Fibroblast of the conjunctiva (primary cell): ENCODE data around the gene SH2D3A.
A peak's percentile ranks its signal among the peaks of the same experiment; 100 is the strongest.

Source experiments
- DNase-seq: peaks from one replicate; pipeline ENCODE4 v3.0.0-alpha.2; 2010; ENCODE audit warnings: low read depth

Gene SH2D3A

DNA sequence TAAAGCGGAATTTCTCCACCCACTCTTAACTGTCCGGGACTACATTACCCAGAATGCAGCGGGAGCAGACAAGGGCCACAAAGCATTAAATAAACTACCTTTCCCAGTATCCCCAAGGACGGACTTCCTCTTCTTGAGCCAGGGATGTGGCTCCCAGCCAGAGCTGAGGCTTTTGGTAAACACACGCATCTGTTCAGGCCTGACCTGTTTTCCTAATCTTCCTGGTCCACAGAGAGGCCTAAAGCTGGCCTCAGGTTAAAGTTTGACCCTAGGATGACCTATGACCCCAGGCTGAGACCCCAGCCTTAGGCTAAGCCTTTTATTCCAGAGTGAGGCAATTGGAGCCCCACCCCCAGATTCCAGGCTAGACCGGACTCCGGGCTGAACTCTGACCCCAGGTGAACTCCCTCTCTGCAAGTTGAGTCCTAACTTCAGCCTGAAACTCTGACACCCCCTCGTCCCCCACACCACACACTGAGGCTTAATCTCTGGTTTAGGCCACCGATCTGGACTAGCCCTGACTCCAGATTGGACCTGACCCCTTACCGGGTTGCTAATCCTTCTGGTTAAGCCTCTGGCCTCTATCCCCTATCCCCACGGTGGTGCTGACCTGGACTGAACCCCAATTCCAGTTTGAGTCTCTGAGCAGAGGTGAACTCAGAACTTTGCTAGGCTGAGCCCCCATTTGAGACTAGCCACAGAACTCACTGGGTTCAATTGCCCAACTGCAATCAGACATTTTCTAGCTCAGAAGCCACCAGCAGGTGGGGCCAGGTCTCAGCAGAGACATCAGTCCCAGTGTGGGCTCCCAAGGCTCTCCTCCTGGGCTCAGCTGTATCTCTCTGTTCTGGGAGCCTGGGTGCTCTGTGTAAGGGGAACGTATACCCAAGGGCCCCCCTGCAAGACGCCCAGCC, 29.1 kb downstream of the SH2D3A start:
- peak; percentile 74 for DNase-seq

DNA sequence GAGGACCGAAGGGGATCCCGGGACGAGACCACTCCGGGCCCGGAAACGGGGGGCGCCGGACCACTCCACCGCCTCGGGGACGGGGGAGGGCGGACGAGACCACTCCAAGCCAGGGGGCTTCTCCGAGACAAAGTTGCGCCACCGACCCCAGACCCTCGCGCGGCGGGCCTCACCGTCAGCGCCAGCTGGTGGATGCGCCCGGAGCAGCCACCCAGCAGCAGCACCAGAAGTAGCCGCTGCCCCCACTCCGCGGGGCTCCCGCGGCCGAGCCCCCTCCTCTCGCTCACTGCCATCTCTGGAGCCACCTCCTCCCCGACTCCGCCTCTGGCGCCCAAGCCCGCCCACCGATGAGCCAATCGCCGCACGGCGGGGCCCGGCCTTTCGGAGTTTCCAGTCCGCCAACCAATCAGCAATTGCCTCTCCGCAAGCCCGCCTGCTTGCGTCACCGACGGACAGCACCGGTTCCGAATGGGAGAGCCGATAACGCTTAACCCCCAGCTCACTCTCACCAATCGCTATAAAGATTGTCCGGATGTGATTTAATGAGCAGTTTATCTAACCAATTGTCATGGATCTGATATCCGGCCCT, 29.9 kb downstream of the SH2D3A start, which contains the start of gene GPR108:
TSS of gene GPR108 (minus strand) at position 297 of the 589 bp plus-strand sequence. CDS start at position 293, 4 bp downstream.
- DNase-seq, result peak; percentile 100

DNA sequence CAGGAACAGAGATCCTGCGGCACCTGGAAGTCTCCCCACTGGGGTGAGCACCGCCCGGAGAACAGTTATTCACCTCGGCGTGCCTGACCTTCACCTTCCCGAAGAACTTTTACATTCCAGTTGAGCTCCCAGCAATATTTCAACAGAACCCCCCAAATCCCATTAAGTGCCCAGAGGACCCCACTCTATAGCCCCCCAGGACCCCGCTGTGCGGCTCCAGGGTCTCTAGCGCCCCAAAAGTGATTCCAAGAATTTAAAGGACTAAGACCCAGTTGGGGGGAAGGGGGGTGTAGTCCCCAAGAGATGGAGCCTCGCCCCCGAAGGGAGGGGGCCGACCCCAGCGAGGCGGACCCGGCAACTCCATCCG, 30.3 kb downstream of the SH2D3A start:
- DNase-seq, result peak; percentile 64

DNA sequence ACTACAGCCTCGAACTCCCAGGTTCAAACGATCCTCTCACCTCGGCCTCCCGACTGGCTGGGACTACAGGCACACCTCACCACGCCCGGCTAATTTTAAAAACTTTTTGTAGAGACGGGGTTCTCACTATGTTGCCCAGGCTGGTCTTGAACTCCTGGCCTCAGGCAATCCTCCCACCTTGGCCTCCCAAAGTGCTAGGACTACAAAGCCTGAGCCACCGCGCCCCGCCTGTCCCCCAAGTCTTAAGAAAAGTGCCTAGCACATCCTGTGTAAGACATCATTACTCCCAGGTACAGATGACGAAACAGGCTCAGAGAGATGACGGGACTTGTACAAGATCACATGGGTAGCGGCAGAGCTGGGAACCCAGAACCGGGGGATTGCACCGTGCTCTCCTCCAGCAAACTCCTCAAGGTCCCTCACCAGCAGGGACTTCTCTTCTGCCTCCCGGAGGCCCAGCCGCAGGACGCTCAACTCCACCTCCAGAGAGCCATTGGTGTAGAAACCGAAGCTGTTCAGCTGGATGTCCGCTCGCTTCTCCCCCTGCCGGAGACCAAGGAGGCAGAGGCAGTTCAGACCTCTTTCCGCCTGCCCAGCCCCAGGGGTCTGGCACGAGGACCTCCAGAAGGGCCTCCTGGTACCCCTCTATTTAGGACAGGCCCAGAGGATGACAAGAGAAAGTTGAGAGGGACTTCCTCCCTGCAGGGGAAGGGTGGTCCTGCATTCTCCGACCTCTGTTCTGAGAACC, 30.9 kb downstream of the SH2D3A start:
- DNase-seq, result peak; percentile 76

DNA sequence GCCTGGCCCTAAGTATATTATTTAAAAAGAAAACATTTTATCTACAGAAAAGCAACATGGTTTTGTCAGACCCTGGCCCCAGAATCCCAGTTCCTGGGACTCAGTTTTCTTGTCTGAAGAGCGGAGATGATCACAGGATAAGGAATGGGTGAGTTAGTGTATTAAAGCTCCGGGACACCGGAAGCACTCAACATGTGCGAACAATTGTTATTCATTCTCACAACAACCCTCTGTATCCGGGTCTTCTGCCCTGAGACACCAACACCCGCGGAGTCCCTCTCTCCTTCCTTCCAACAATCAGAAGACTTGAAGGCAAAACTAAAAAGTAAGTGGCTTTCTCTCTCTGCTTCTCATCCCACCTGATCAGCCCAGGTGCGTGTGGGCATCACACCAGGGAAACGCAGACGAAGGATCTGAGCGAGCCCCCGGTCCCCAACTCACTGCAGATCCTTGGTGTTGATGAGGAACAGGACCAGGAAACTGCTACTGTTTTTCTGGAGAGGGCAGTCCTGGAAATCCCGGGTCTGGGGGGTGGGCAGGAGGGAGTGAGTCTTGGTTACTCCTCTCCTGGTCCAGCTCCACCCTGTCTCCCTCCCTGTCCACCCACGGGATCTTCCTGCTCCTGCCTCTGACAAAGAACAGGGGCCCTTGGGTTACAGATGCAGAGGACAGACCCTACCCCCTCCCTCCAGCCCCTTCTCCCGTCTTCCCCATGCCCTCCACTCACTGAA, 31.9 kb downstream of the SH2D3A start:
- no peak for DNase-seq

DNA sequence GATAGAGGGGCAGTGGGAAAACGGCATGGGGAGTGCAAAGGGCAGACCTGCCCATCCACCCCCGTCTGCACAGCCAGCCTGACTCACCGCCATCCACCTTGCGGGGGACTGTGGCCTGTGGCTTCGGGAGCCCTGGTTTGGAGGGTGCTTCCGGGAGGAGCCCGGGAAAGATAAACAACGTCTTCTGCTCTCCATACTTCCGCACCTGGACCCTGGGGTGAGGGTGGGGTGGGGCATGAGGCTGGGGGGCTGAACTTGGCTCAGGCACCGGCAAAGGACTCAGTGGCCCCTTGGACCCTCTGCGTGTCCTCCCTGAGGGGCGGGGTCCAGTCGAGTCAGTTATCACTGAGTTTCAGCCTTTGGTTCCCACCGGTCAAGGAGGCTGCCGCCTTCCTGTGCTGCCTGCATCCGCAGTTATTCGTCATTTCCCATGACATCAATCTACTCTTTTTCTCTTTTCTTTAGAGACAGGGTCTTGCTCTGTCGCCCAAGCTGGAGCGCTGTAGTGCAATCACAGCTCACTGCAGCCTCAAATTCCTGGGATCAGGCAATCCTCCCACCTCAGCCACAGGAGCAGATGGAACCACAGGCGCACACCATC, 33.0 kb downstream of the SH2D3A start:
- no peak for DNase-seq

DNA sequence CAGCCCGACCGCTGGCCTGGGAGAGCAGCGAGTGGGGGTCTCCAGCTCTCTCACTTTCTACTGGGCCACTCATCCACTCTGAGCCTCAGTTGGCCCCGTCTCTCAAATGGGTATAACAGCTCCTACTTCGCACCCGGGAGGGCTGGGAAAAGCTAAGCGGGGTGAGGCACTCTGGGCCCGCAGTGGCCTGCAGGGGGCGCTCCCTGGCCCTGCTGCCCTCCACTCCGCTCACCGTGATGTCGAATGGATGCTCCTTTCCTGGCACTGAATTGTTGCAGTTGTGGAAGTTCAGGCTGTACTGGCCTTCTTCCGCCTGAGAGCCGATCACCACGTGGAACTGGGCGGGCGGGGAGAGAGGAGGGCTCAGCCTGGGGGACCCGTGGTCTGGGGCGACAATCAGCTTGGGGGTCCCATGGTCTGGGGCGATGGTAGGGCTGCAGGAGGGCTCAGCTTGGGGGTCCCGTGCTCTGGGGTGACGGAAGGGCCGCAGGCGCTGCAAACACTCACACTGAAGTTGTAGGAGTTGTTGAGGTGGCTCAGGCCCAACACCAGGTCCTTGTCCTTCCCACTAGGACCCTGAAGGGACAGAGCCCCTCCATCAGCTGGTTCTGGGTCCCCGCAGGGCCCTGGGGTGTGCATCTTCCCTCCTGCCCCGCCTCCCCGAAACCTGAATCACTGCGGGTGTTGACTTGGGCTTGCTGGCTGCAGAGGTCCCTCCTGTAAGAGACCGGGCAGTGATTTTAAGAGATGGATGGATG, 33.7 kb downstream of the SH2D3A start:
- DNase-seq, result no peak

DNA sequence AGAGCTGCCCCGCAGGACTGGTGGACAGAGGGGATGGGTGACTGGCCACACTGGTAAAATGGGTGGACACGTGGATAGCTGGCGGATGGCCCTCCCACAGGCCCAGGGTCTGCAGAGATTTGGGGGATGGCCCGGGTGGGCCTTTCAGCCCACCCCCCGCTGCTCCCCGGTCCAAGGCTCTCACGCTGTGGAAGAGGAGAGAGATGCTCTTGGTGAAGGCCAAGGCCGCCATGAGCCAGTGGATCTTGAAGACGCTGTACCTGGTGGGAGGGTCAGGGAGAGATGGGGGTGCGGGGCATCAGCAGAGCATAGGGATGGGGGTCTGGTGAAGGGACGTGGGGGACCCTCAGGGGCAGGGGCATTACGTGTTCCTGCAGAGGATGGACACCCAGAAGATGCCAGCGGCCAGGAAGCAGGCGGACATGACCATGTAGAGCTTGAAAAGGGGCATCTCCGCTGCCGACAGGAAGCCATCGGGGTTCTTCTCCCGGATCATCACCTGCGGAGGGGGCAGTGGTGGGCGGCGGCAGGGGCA, 34.4 kb downstream of the SH2D3A start:
- DNase-seq, result no peak

DNA sequence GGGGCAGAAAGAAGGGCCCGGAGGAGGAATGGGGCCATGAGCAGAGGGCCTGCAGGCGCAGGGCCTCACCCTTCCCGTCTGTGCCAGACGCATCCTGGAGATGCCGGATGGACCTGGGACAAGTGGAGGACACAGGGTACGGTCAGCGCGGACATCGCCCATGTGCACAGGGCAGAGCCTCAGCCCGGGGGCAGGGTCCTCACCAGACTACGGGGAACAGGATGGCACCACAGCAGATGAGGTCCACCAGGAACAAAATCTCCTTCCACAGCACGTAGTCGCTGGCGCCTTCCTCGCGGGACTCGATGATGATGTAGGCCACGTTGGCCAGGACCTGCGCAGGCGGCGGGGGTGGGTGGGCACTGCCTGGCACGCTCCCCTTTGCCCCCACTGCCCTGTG, 35.4 kb downstream of the SH2D3A start:
- no peak for DNase-seq

DNA sequence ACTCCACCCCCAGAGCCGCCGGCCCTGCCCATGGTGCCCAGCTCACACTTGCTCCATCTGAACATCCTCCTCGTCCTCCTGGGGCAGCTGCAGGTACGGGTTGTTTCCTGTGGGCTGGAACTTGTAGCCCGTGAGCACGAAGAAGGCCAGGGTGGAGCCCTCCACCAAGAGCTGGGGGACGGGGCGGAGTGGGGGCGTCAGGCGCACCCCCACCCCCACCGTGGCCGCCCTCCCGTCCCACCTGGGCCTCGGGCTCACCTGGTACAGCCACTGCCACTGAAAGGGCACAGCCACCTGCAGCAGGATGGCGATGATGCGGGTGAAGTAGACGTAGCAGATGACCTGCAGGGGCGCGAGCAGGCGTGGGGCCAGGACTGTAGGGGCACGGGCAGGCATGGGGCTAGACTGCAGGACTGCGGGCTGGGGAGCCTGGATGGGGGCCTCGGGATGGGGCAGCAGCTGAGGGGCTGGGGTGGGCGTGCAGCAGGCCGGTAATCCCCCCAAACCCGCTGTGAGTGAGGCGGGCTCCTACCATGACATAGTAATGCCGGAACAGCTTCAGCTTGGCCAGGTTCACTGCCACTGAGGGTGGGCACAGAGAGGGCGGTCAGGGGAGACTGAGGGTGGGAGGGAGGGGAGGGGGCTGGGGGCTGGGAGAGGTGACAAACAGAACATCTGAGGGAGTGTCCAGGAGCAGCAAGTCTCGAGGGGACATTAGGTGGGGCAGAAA, 36.1 kb downstream of the SH2D3A start:
- DNase-seq, result no peak

DNA sequence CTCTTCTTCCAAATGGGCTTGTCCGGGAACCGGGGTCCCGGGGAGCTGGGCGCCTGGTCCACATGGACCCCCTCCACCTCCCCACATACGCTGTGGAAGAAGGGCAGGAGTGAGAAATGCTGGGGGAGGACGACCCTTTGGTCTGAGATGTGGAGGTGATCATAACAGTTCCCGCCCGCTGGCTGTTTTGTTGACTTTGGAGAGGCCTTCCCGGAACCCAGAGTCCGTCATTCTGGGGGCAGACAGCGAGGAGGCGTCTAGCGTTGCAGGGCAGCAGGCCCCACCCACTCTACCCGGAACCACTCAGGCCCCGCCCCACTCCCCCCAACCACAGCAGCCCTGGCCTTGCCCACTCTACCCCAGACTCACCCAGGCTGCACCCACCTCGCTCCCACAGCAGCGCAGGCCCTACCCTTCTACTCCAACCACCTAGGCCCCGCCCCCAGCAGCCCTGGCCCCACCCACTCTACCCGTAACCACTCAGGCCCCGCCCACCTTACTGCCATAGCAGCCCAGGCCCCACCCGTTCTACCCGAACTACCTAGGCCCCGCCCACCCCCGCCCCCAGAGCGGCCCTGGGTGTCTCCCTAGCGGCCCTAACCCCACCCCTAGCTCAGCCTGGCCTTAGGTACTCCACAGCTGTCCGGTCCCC, 37.0 kb downstream of the SH2D3A start:
- no peak for DNase-seq

DNA sequence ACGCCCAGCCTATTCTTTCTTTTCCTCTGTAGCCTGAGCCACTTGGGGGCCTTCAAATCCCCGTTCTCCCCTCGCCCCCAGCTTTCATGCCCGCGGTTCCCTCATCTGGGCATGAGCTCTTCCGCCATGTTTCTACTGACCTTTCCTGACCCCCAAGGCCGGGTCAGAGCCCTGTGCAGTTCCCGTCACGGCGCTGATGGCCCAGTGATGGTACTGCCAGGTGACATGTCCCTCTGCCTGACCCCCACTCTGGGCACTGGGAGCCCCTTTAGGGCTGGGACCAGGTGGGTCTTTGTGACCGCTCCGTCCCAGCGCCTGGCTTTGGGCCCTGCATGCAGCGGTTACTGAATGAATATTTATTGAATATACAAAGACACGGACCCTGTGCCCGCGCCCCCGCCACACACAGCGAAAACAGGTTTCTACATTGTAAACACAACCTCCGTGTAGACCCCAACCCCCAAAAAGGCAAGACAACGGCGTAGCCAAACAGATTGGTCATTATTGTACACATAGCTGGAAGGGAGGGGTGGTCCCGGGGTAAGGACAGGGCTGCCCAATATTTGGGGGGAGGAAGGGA, 37.6 kb downstream of the SH2D3A start:
- DNase-seq, result no peak

DNA sequence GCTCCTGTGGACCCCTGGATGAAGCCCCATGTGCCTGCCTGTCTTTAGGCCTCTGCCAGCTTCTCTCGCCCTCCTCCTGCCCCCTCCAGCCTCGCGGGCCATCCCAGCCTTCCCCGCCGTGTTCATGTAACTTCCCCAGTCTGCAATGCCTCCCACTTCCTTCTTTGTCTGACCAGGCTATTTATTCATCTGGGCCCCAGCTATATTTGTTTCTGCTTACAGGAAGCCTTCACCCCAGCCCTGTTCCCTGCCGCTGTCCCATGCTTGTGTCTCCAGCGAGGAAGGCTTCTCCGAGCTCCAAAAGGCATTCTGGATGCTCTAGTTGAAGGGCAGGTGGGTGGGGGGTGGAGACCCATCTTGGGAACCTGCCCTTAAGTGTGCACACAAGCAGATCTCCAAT, 38.9 kb downstream of the SH2D3A start:
- DNase-seq, result no peak

DNA sequence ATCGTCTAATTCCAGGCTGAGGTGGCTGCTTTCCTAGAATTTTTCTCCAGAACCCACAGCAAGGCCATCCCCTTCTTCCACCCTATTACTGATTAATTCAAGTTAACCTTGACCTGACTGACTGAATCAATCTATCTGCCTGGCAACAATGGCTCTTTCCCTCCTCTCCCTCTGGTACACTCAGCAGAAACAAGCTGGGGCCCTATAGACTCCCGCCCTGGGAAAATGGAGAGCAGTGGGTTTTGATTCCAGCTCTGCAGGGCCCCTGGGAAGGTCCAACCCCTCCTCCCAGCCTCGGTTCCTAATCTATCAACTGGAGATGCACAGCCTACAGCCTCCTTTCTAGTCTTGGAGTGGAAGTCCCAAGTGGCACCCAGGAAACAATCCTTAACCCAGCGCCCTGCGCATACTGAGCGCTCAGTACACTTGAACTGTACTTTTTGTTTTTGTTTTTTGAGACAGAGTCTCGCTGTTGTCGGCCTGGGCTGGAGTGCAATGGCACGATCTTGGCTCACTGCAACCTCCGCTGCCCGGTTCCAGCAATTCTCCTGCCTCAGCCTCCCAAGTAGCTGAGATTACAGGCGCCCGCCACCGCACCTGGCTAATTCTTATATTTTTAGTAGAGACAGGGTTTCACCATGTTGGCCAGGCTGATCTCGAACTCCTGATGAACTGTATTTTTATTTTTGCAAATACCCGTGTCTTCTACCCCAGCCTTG, 41.6 kb downstream of the SH2D3A start:
- DNase-seq, result no peak

DNA sequence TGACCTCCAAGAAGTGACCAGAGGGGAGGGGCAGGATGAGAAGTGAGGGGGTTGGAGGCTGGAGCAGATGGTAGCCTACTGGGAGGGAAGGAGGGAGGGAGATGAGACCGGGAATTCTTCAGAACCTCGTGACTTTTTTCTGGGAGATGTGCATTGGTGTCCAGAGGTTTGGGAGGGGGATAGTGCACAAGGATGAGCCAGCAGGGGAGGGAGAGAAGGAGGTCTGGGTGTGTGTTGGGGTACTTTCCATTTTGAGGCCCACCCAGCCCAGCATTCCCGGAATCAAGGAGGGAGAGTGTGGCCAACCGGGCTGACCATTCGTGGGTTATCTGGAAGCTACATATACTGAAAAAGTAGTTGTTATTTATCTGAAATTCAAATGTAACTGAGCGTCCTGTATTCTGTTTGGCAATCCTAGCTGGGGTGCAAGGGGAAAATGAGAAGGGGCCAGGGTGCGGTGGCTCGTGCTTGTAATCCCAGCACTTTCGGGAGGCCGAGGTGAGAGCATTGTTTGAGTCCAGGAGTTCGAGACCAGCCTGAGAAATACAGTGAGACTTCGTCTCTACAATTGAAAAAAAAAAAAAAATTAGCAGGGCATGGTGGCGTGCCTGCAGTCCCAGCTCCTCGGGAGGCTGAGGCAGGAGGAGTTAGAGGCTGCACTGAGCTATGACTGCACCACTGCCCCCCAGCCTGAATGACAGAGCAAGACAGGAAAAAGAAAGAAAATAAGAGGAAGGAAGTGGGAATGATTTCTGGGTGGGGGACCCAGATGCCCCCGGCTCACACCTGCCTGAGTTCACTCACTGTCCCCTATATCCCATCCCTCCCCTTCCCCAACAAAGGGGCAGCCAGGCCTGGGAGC, 42.4 kb downstream of the SH2D3A start:
- DNase-seq, result no peak

DNA sequence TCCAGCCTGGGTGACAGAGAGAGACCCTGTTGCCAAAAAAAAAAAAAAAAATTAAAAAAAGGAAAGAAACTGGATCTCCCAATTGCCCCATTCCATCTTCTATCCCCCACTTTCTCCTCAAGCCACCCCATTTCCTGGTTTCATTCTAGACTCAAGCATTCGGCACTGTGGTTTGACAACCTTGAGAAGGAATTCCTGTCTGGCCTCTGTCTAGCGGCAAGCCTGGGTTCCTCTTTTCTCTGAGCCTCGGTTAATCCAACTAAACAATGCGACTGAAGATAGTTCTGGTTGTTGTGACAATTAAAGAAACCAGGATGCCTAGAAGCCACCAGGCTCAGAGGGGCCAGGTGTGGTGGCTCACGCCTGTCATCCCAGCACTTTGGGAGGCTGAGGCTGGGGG, 43.5 kb downstream of the SH2D3A start:
- no peak for DNase-seq

DNA sequence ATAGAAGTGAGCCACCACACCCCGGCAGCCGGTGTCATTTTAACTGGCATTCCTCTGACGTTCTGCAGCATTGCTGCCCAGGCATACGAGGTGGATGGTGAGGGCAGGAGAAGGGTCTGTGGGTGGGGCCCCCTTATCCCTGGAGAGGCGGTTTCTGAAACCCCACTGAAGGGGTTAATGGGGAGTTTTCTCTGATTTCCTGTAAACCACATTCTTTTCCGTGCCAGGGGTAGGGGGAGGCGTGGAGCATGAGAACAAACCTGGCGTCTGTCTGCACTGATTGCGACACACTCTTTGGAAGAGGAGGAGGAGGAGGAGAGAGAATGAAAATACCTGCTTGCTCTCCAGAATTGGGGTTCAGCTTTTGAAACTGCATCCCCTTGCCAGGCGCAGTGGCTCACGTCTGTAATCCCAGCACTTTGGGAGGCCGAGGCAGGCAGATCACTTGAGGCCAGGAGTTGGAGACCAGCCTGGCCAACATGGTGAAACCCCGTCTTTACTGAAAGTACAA, 44.1 kb downstream of the SH2D3A start:
- DNase-seq, result no peak
